BJ (cell line): ENCODE results near the gene SGIP1. TPM values are rescaled to one million over a fixed set of nuclear protein-coding genes. Genes with fewer than 3 reads are reported as not detected.

Experiments
- CTCF ChIA-PET: fragments of 350-600 bp; formaldehyde crosslinking; extraction: SDS; loops from one replicate; lab custom pipeline; 2021; ENCODE audit warnings: antibody characterized with exemption, inconsistent platforms; lab: Yijun Ruan, JAX
- POLR2A ChIA-PET: fragments of 300-600 bp; sonication (Branson Sonifier 250); formaldehyde crosslinking; extraction: SDS; loops from one replicate; lab custom pipeline; 2021; ENCODE audit warnings: antibody characterized with exemption; lab: Charles Lee
- DNase-seq: peaks from one replicate; pipeline ENCODE4 v3.0.0-alpha.2; 2011; ENCODE audit warnings: low read depth
- H3K27me3 ChIP-seq: 2 replicates; pipeline ENCODE4 v1.6.0; 2011; ENCODE audit warnings: low read length; ENCODE audit not compliant: control insufficient read depth, insufficient read depth
- H3K36me3 ChIP-seq: 2 replicates; pipeline ENCODE4 v1.5.1; 2011; ENCODE audit warnings: low read length; ENCODE audit not compliant: control insufficient read depth, insufficient read depth
- H3K4me3 ChIP-seq: 2 replicates; pipeline ENCODE4 v1.5.1; 2011; ENCODE audit warnings: low read depth, mild to moderate bottlenecking, control low read depth, low read length
- polyA plus RNA-seq: library from polyadenylated mRNA; depleted of rRNA; stranded (reverse); fragments of >200 nt; gene quantifications from 2 replicates; pipeline ENCODE4 v1.2.3, GENCODE V29; 2011
- TF ChIP-seq, protein P1 (sequence below): IDR thresholded peaks from 2 replicates; pipeline ENCODE4 v1.5.1; 2011; ENCODE audit warnings: low read depth, mild to moderate bottlenecking, control low read depth, inconsistent platforms, low read length, moderate library complexity; ENCODE audit not compliant: insufficient read depth

Gene SGIP1
- polyA plus RNA-seq, 1 experiment = 49.4 TPM

GRCh38 chr1:66532798-66533783, 862 bp upstream of the SGIP1 start:
- Histone ChIP-seq H3K36me3 (no peaks in the 10 kb centered on the region), H3K27me3 (no peaks in the 10 kb centered on the region), H3K4me3 (peak overlapping the region; percentile 55)
- POLR2A ChIA-PET = no interaction called here
- peak; percentile 54 for DNase-seq
- CTCF ChIA-PET = interaction anchor here (0.6 to 3.0 kb wide), 5 partner anchors 11 to 193 kb away, joined by 3 to 14 read pairs (median 3); no protein-coding TSS in a partner anchor
- TF ChIP-seq, protein P1, sequence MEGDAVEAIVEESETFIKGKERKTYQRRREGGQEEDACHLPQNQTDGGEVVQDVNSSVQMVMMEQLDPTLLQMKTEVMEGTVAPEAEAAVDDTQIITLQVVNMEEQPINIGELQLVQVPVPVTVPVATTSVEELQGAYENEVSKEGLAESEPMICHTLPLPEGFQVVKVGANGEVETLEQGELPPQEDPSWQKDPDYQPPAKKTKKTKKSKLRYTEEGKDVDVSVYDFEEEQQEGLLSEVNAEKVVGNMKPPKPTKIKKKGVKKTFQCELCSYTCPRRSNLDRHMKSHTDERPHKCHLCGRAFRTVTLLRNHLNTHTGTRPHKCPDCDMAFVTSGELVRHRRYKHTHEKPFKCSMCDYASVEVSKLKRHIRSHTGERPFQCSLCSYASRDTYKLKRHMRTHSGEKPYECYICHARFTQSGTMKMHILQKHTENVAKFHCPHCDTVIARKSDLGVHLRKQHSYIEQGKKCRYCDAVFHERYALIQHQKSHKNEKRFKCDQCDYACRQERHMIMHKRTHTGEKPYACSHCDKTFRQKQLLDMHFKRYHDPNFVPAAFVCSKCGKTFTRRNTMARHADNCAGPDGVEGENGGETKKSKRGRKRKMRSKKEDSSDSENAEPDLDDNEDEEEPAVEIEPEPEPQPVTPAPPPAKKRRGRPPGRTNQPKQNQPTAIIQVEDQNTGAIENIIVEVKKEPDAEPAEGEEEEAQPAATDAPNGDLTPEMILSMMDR = no peak

DNA sequence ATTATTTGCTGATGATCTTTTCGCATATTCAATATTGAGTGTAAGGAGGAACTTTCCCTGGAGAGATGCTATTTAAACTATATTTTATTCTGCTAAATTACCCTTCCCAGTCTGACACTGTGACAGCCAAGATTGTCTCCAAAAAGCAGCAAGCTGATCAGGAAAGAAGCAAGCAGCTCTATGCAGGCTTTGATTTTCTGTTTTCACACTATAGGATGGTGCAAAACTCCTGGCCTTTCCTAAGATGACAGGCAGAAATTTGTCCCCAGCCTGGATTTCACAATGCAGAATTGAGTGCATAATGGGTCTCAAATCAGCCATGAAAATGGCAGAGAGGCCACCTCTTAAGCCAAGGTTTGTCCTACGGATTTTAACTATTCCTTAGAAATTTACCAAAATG, 1.1 kb downstream of the SGIP1 start:
- Histone ChIP-seq H3K4me3 (peak overlapping the region; percentile 55), H3K27me3 (no peaks in the 10 kb centered on the region), H3K36me3 (no peaks in the 10 kb centered on the region)
- CTCF ChIA-PET = interaction anchor here (1.0 to 3.0 kb wide), 2 partner anchors 23 to 191 kb away, joined by 3 to 14 read pairs; no protein-coding TSS in a partner anchor
- no peak for DNase-seq
- POLR2A ChIA-PET = no interaction called here
- TF ChIP-seq, protein P1 = no peak

GRCh38 chr1:66535853-66536252, 1.9 kb downstream of the SGIP1 start:
- peak overlapping the region; percentile 55 for H3K4me3 ChIP-seq
- CTCF ChIA-PET = interaction anchor here (0.9 to 1.3 kb wide), 3 partner anchors 81 to 190 kb away, joined by 3 read pairs; no protein-coding TSS in a partner anchor
- POLR2A ChIA-PET = interaction anchor here (0.6 kb wide), 1 partner anchor 53 kb away, joined by 17 read pairs; no protein-coding TSS in a partner anchor
- H3K36me3 ChIP-seq = no peaks in the 10 kb centered on the region
- no peaks in the 10 kb centered on the region for H3K27me3 ChIP-seq
- no peak for DNase-seq
- TF ChIP-seq, protein P1 = no peak

DNA sequence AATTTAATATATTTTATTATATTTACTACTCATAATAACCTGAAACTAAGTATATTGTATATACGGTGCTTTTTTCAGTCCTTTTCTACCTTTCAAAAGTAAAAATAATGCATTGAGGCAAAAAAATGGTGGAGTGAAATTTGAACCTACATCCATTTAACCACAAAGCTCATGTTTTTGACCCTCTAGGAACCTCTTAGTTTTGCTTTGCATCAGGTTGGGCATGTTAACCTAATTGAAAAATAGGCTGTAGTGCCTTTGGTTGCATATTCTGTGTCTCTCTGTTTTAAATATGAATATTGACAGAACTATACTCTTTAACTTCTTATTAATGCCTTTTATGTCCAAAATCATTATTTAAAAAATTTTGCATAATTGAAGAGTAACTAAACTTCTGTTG, 3.8 kb downstream of the SGIP1 start:
- ChIA-PET CTCF (no interaction called here), POLR2A (no interaction called here)
- TF ChIP-seq, protein P1 = no peak
- no peak for DNase-seq
- Histone ChIP-seq H3K4me3 (no peak overlapping the region), H3K36me3 (no peaks in the 10 kb centered on the region), H3K27me3 (no peaks in the 10 kb centered on the region)

GRCh38 chr1:66539491-66539890, 5.5 kb downstream of the SGIP1 start:
- CTCF ChIA-PET = interaction anchor here (1.8 kb wide), 1 partner anchor 186 kb away, joined by 3 read pairs; no protein-coding TSS in a partner anchor

More at GRCh38 chr1:66539491-66539890, 5.5 kb downstream of the SGIP1 start:
- POLR2A ChIA-PET = no interaction called here
- H3K4me3 ChIP-seq = no peak overlapping the region
- no peaks in the 10 kb centered on the region for H3K27me3 ChIP-seq
- no peak for DNase-seq
- H3K36me3 ChIP-seq = no peaks in the 10 kb centered on the region; the same call in 1 of the 2 replicates
- TF ChIP-seq, protein P1 = no peak
